H1 (cell line): ENCODE measurements around the gene CGB7.

ENCODE experiments used
- CTCF ChIP-seq, 3 experiments: IDR thresholded peaks; 1 replicate in 2 of 3; 2 replicates in 1 of 3; pipeline versions ENCODE4 v1.5.1 to v1.6.1; 2011; ENCODE audit warnings: low read length in 3 of 3, mild to moderate bottlenecking in 3 of 3, inconsistent platforms in 2 of 3, low read depth in 1 of 3, moderate library complexity in 1 of 3; ENCODE audit not compliant: insufficient read depth in 1 of 3; ENCODE audit errors: control extremely low read depth in 1 of 3
- POLR2AphosphoS5 ChIP-seq: IDR thresholded peaks from 2 replicates; pipeline ENCODE4 v1.6.1; 2011; ENCODE audit warnings: low read depth, low read length

- TF ChIP-seq POLR2AphosphoS5: no peak
- no peak for TF ChIP-seq CTCF (IDR thresholded peaks at IDR 0.05; ENCODE audit: control extremely low read depth in 1 of 3, insufficient read depth in 1 of 3, low read depth in 1 of 3, low read length in 3 of 3)
Measured at GRCh38 chr19:49086296-49086695, 28.7 kb upstream of the CGB7 start.
